GM12873 (cell line): ENCODE results near the gene MELK.

Source experiments
- CTCF ChIP-seq: IDR thresholded peaks from 2 replicates; pipeline ENCODE4 v1.5.1; 2012; ENCODE audit warnings: low read depth, mild to moderate bottlenecking, moderate library complexity, low read length, control low read depth; ENCODE audit not compliant: insufficient read depth; ENCODE audit errors: missing control alignments

Gene MELK

DNA sequence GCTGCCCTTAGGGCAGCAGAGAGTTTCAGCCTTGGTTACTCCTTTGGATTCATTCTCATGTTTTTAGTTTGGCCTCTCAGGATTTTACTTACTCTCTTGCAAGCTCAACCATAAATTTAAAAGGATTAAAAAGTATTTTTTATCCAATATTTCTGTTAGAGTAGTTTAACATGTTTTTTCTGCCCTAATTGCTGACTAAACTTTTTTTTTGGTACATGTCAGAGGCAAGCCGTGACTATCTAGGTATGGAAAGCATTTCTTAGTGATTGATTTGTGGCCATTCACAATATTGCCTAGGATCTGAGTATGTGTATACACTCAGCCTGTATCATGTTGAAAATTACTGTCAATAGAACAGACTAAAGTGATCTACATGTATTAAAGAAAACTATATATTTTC is 92.1 kb downstream of the MELK start:
- no peak for TF ChIP-seq CTCF

GRCh38 chr9:36665387-36665786 is 92.7 kb downstream of the MELK start:
- TF ChIP-seq CTCF, result no peak

DNA sequence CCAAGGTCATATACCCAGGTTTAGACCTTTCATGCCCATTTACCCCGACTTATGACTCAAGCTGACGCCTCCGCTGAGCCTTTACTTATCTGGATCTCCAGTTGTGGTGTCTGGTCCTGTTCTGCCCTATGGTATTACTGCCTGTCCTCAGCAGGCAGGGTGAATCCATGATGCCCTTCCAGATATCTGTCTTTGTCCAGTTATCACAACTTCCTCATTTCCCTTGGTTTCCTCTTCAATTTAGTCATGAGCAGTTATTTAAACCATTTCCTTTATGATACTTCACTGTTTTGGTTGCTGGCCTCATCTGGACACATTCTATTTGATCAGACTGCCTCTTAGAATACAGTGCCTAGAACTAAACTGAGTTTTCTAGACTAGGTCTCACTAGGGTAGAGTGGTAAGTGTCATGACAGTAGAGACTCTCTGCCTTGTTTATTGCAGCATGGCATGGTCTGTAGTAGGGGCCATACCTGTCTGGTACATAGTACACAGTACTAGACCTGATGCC is 93.3 kb downstream of the MELK start:
- TF ChIP-seq CTCF, result no peak

- no peak for TF ChIP-seq CTCF
Measured at GRCh38 chr9:36671561-36671960, 98.9 kb downstream of the MELK start.

DNA sequence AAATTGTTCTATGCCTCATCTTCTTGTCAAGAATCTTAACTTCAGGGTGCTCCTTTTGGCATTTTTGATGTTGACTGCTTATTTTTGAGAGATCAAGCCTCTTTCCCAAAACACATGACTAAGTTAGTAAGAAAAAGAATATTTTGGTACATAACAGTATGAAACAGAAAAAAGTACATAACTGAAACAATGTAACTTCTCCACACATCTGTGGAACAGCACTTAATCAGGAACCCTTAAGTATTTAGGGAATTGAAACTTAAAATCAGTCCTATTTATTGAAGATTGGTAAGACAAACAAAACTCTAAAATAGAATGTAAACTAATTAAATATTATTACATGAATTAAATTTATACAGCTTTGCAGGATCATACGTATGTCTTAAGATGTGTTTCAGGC is 103.4 kb downstream of the MELK start:
- no peak for TF ChIP-seq CTCF

DNA sequence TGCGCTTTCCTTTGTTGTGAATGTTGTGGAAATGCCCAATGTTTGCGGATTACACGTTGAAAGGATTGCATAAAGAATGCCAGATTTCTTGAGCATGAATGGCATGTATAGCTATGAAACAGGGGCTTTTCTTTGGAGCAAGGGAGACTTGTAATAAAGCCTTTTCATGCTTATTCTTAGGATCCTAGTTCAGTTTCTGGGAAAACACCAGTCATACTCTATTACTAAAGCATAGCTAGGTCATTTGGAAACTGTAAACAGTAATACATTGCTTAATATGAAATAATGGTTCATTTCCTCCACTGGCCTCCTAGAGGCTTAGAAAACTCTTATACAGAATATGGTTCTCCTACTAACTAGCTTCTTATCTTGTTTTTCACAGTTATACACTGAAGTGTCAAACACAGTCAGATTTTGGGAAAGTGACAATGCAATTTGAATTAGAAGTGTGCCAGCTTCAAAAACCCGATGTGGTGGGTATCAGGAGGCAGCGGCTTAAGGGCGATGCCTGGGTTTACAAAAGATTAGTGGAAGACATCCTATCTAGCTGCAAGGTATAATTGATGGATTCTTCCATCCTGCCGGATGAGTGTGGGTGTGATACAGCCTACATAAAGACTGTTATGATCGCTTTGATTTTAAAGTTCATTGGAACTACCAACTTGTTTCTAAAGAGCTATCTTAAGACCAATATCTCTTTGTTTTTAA is 104.2 kb downstream of the MELK start:
- no peak for TF ChIP-seq CTCF

- TF ChIP-seq CTCF, result no peak
Measured at GRCh38 chr9:36677611-36678010, 104.9 kb downstream of the MELK start.
